A549 (cell line): Measurements from ENCODE around the gene MYH7B. TPM values are rescaled to one million over a fixed set of nuclear protein-coding genes. Genes with fewer than 3 reads are reported as not detected.

Experiments
- ATAC-seq, 2 experiments: fragments of 200-7000 bp in 1 of 2; fragments of >200 bp in 1 of 2; cut with Nextera tagmentation in 1 of 2; cut with Tn5 transposase in 1 of 2; 3 replicates each; pipeline versions ENCODE4 v1.8.0 to v1.9.1; 2018 to 2020; ENCODE audit warnings: mild to moderate bottlenecking in 1 of 2, moderate library complexity in 1 of 2
- CTCF ChIA-PET: fragments of 300-600 bp; sonication (Branson Sonifier 250); formaldehyde crosslinking; extraction: SDS; loops from one replicate; lab custom pipeline; 2021; ENCODE audit warnings: antibody characterized with exemption, inconsistent platforms; lab: Yijun Ruan, JAX
- POLR2A ChIA-PET: fragments of 350-600 bp; formaldehyde crosslinking; extraction: SDS; loops from one replicate; lab custom pipeline; 2021; ENCODE audit warnings: antibody characterized with exemption, inconsistent platforms; lab: Yijun Ruan, JAX
- DNase-seq, 2 experiments: peaks; one replicate each; pipeline versions ENCODE4 v3.0.0 to v3.0.0-alpha.2; 2011 to 2016; ENCODE audit warnings: low read depth in 1 of 2, low spot score in 1 of 2
- FAIRE-seq: peaks from 2 replicates; lab custom pipeline; 2011; peaks lifted over from hg19 to GRCh38; lab: Jason Lieb, UNC
- H3K27ac ChIP-seq, 2 experiments: fragments of >200 bp; sonication (Bioruptor Twin); formaldehyde crosslinking; 3 replicates each; pipeline ENCODE4 v1.5.1; 2016 to 2017
- H3K4me1 ChIP-seq: fragments of >200 bp; sonication (Bioruptor Twin); formaldehyde crosslinking; 3 replicates; pipeline ENCODE4 v1.6.1; 2016
- H3K4me2 ChIP-seq: fragments of >200 bp; sonication (Bioruptor Twin); formaldehyde crosslinking; 3 replicates; pipeline ENCODE4 v1.6.1; 2016
- H3K4me3 ChIP-seq: fragments of >200 bp; sonication (Bioruptor Twin); formaldehyde crosslinking; 3 replicates; pipeline ENCODE4 v1.5.1; 2016
- H3K9me3 ChIP-seq: fragments of >200 bp; sonication (Bioruptor Twin); formaldehyde crosslinking; 3 replicates; pipeline ENCODE4 v1.6.1; 2016
- BHLHE40 ChIP-seq: IDR thresholded peaks from 2 replicates; pipeline ENCODE4 v1.6.1; 2012; ENCODE audit warnings: low read depth, low read length, inconsistent platforms
- CBX2 ChIP-seq: fragments of 200-600 bp; sonication (generic); IDR thresholded peaks from 2 replicates; pipeline ENCODE4 v1.6.1; 2016; ENCODE audit warnings: low read depth, mild to moderate bottlenecking, borderline replicate concordance
- CBX8 ChIP-seq: fragments of 200-600 bp; sonication (generic); IDR thresholded peaks from 2 replicates; pipeline ENCODE4 v1.6.1; 2016
- CEBPB ChIP-seq, 2 experiments: fragments of >200 bp in 1 of 2; sonication (Bioruptor Twin) in 1 of 2; formaldehyde crosslinking in 1 of 2; IDR thresholded peaks; 2 replicates each; pipeline ENCODE4 v1.6.1; 2012 to 2016
- CHD4 ChIP-seq: fragments of 200-600 bp; sonication (generic); IDR thresholded peaks from 2 replicates; pipeline ENCODE4 v1.6.1; 2016; ENCODE audit warnings: antibody characterized with exemption, mild to moderate bottlenecking, borderline replicate concordance
- EHF ChIP-seq: fragments of 250-450 bp; sonication (Bioruptor Pico); IDR thresholded peaks from 2 replicates; pipeline ENCODE4 v1.5.0; 2020; ENCODE audit warnings: mild to moderate bottlenecking
- ESRRA ChIP-seq: fragments of 150-350 bp; IDR thresholded peaks from 2 replicates; pipeline ENCODE4 v1.6.1; 2014; ENCODE audit warnings: mild to moderate bottlenecking, low read length, borderline replicate concordance
- GATA3 ChIP-seq: IDR thresholded peaks from 2 replicates; pipeline ENCODE4 v1.6.1; 2012; ENCODE audit warnings: borderline replicate concordance
- HOXA7 ChIP-seq: fragments of 250-450 bp; sonication (Bioruptor Pico); IDR thresholded peaks from 2 replicates; pipeline ENCODE4 v1.5.0; 2020; ENCODE audit warnings: mild to moderate bottlenecking, moderate library complexity
- KDM1A ChIP-seq: fragments of 200-600 bp; sonication (generic); IDR thresholded peaks from 2 replicates; pipeline ENCODE4 v1.6.1; 2016; ENCODE audit warnings: low read depth, mild to moderate bottlenecking
- KDM5A ChIP-seq: fragments of 200-600 bp; sonication (generic); IDR thresholded peaks from 2 replicates; pipeline ENCODE4 v1.6.1; 2016; ENCODE audit warnings: antibody characterized with exemption, mild to moderate bottlenecking
- MAX ChIP-seq: IDR thresholded peaks from 2 replicates; pipeline ENCODE4 v1.6.1; 2012
- NFE2L2 ChIP-seq: fragments of 150-350 bp; conservative IDR thresholded peaks from 2 replicates; pipeline ENCODE4 v1.6.1; 2014; ENCODE audit warnings: low read length
- NPAS2 ChIP-seq: fragments of 250-450 bp; sonication (Bioruptor Pico); IDR thresholded peaks from 2 replicates; pipeline ENCODE4 v1.8.0; 2022; ENCODE audit warnings: mild to moderate bottlenecking, moderate library complexity, borderline replicate concordance
- PHF8 ChIP-seq: fragments of 200-600 bp; sonication (generic); IDR thresholded peaks from 2 replicates; pipeline ENCODE4 v1.6.1; 2016; ENCODE audit warnings: low read depth, mild to moderate bottlenecking, antibody characterized with exemption, moderate library complexity, borderline replicate concordance
- POLR2A ChIP-seq: IDR thresholded peaks from 2 replicates; pipeline ENCODE4 v1.6.1; 2012; ENCODE audit warnings: mild to moderate bottlenecking, low read length
- RFX5 ChIP-seq: fragments of 450-650 bp; IDR thresholded peaks from 2 replicates; pipeline ENCODE4 v1.7.1; 2014; ENCODE audit warnings: antibody characterized with exemption, mild to moderate bottlenecking, moderate library complexity
- ZFP36 ChIP-seq: fragments of 450-650 bp; IDR thresholded peaks from 2 replicates; pipeline ENCODE4 v1.6.1; 2014; ENCODE audit warnings: borderline replicate concordance; ENCODE audit not compliant: partially characterized antibody
- ZSCAN20 ChIP-seq: fragments of 250-450 bp; sonication (Bioruptor Pico); IDR thresholded peaks from 2 replicates; pipeline ENCODE4 v1.8.0; 2022; ENCODE audit warnings: mild to moderate bottlenecking, moderate library complexity
- WGBS: methylation state at CpG from one replicate; pipeline ENCODE4 v1.1.6; 2017; ENCODE audit errors: missing lambda C conversion rate; 5-methylcytosine and 5-hydroxymethylcytosine counted together
- polyA plus RNA-seq, 4 experiments: library from polyadenylated mRNA; depleted of rRNA in 3 of 4; stranded (reverse); fragments of >200 nt; fragmentation: RNase III in 1 of 4; extraction: RNeasy Plus Mini Kit Qiagen cat#74134 plus additional on column Dnase treatment in 1 of 4; gene quantifications; 2 replicates in 3 of 4; 3 replicates in 1 of 4; pipeline ENCODE4 v1.2.3, GENCODE V29; 2011 to 2017
- TF ChIP-seq, protein P1 (sequence below): IDR thresholded peaks from 2 replicates; pipeline ENCODE4 v1.6.1; 2012

Gene MYH7B
- polyA plus RNA-seq, 2 of the 4 experiments (the other 2 are of a cell fraction), result 0.03 to 0.23 TPM

GRCh38 chr20:34994509-34995131 is 39.0 kb downstream of the MYH7B start:
- Histone ChIP-seq H3K4me3 (no peak overlapping the region), H3K4me1 (no peaks in the 10 kb centered on the region), H3K9me3 (no peaks in the 10 kb centered on the region), H3K27ac (no peak overlapping the region), H3K4me2 (no peak overlapping the region)
- ATAC-seq (no peak), DNase-seq (no peak), FAIRE-seq (no peak)
- TF ChIP-seq KDM1A, result no peak
- CTCF ChIA-PET, result interaction anchor here (1.5 to 2.2 kb wide), 2 partner anchors 121 to 122 kb away, joined by 5 read pairs; partner anchors contain the start of gene GGT7
- WGBS, result 86% methylated on average over 12 of the region's 14 CpGs
- POLR2A ChIA-PET, result no interaction called here

DNA sequence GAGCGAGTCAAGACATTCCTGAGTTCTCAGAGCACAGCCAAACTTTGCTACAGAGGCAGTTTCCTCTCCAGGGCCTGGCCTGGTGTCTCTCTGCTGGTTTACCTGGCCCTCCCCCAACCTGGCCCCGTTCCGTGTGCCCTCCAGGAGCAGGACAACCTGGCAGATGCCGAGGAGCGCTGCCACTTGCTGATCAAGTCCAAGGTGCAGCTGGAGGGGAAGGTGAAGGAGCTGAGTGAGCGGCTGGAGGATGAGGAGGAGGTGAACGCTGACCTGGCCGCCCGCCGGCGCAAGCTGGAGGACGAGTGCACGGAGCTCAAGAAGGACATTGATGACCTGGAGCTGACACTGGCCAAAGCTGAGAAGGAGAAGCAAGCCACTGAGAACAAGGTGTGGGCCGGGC is 39.5 kb downstream of the MYH7B start:
- DNase-seq, result no peak
- ATAC-seq, result no peak
- FAIRE-seq, result no peak
- no peaks in the 10 kb centered on the region for H3K9me3 ChIP-seq
- ChIA-PET CTCF (interaction anchor here (0.5 to 2.2 kb wide), 2 partner anchors 101 to 121 kb away, joined by 3 to 5 read pairs; no protein-coding TSS in a partner anchor), POLR2A (no interaction called here)
- H3K4me1 ChIP-seq, result no peaks in the 10 kb centered on the region
- TF ChIP-seq CEBPB (IDR thresholded peaks at IDR 0.05), result no peak
- no peak for TF ChIP-seq BHLHE40
- no peak for TF ChIP-seq PHF8
- TF ChIP-seq EHF, result no peak
- H3K4me3 ChIP-seq, result no peak overlapping the region
- H3K27ac ChIP-seq, result no peak overlapping the region
- 98% methylated on average over 14 of the region's 14 CpGs for WGBS
- H3K4me2 ChIP-seq, result no peak overlapping the region

GRCh38 chr20:34995696-34996095 is 40.0 kb downstream of the MYH7B start:
- Histone ChIP-seq H3K4me1 (no peaks in the 10 kb centered on the region), H3K4me3 (no peak overlapping the region), H3K27ac (no peak overlapping the region), H3K4me2 (no peak overlapping the region), H3K9me3 (no peaks in the 10 kb centered on the region)
- no peak for DNase-seq
- CTCF ChIA-PET, result interaction anchor here (0.5 to 2.2 kb wide), 3 partner anchors 39 to 122 kb away, joined by 3 to 5 read pairs (median 3); no protein-coding TSS in a partner anchor
- TF ChIP-seq ZFP36, result no peak
- no peak for TF ChIP-seq EHF
- TF ChIP-seq, protein P1, sequence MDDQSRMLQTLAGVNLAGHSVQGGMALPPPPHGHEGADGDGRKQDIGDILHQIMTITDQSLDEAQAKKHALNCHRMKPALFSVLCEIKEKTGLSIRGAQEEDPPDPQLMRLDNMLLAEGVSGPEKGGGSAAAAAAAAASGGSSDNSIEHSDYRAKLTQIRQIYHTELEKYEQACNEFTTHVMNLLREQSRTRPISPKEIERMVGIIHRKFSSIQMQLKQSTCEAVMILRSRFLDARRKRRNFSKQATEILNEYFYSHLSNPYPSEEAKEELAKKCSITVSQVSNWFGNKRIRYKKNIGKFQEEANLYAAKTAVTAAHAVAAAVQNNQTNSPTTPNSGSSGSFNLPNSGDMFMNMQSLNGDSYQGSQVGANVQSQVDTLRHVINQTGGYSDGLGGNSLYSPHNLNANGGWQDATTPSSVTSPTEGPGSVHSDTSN, result no peak
- TF ChIP-seq ZSCAN20 (CRISPR knock-in tag), result no peak
- TF ChIP-seq POLR2A, result no peak
- no peak for TF ChIP-seq NPAS2 (CRISPR knock-in tag)
- no peak for TF ChIP-seq BHLHE40
- TF ChIP-seq CBX8, result no peak
- TF ChIP-seq ESRRA, result no peak
- TF ChIP-seq KDM1A, result no peak
- TF ChIP-seq GATA3, result no peak
- TF ChIP-seq RFX5, result no peak
- no peak for TF ChIP-seq KDM5A
- TF ChIP-seq CHD4, result no peak
- TF ChIP-seq CBX2, result no peak
- no peak for TF ChIP-seq HOXA7 (CRISPR knock-in tag)
- TF ChIP-seq NFE2L2, result no peak
- no peak for TF ChIP-seq MAX
- WGBS, result 89% methylated on average over 7 of the region's 7 CpGs
- POLR2A ChIA-PET, result no interaction called here
- no peak for ATAC-seq
- FAIRE-seq, result no peak
